Ovary (tissue), 3 donors: ENCODE measurements around the gene CYTH1.

Experiments
- EP300 ChIP-seq: sonication (generic); formaldehyde crosslinking; IDR thresholded peaks from one replicate; pipeline ENCODE4 v1.6.1; 2017; ENCODE audit warnings: antibody characterized with exemption
- POLR2A ChIP-seq: fragments of 450-650 bp; IDR thresholded peaks from one replicate; pipeline ENCODE4 v1.6.1; 2017; ENCODE audit warnings: antibody characterized with exemption, mild to moderate bottlenecking, moderate library complexity
- TF ChIP-seq, protein P1 (sequence below), 3 donors: fragments of 450-650 bp in 2 of 3; fragments of 200-600 bp in 1 of 3; IDR thresholded peaks; one replicate each; pipeline versions ENCODE4 v1.5.1 to v1.8.0; 2016 to 2022; ENCODE audit warnings: antibody characterized with exemption in 3 of 3, mild to moderate bottlenecking in 1 of 3
- donor health status: DM: no; HTN: no; CAD: no.

DNA sequence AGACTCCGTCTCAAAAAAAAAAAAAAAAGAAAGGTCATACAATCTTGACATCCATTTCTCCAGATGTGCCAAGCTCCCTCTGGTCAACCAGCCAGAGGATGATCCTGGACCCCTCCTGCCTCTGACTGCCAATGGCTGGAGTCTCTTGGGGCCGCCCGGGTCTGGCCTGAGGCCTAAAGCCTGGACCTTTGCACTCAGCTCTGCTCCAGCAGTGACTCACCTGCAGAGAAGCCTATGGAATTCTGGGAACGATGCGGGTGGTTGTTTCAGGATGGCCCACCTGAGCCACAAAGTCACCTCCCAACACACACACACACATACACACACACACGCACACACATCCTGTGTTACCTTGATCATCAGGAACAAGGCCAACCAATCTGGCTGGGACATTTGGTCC is 140.8 kb downstream of the CYTH1 start:
- TF ChIP-seq, protein P1, sequence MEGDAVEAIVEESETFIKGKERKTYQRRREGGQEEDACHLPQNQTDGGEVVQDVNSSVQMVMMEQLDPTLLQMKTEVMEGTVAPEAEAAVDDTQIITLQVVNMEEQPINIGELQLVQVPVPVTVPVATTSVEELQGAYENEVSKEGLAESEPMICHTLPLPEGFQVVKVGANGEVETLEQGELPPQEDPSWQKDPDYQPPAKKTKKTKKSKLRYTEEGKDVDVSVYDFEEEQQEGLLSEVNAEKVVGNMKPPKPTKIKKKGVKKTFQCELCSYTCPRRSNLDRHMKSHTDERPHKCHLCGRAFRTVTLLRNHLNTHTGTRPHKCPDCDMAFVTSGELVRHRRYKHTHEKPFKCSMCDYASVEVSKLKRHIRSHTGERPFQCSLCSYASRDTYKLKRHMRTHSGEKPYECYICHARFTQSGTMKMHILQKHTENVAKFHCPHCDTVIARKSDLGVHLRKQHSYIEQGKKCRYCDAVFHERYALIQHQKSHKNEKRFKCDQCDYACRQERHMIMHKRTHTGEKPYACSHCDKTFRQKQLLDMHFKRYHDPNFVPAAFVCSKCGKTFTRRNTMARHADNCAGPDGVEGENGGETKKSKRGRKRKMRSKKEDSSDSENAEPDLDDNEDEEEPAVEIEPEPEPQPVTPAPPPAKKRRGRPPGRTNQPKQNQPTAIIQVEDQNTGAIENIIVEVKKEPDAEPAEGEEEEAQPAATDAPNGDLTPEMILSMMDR (IDR thresholded peaks at IDR 0.05): no peak
- TF ChIP-seq EP300 (no peak), POLR2A (no peak)
